GM18861 (cell line): ENCODE measurements around the gene RNF213.

Experiments
- ATAC-seq: cut with Tn5 transposase; IDR thresholded peaks from one replicate; pipeline ENCODE4 v1.9.1; 2021; ENCODE audit not compliant: unreplicated experiment

RNF213 gene

DNA sequence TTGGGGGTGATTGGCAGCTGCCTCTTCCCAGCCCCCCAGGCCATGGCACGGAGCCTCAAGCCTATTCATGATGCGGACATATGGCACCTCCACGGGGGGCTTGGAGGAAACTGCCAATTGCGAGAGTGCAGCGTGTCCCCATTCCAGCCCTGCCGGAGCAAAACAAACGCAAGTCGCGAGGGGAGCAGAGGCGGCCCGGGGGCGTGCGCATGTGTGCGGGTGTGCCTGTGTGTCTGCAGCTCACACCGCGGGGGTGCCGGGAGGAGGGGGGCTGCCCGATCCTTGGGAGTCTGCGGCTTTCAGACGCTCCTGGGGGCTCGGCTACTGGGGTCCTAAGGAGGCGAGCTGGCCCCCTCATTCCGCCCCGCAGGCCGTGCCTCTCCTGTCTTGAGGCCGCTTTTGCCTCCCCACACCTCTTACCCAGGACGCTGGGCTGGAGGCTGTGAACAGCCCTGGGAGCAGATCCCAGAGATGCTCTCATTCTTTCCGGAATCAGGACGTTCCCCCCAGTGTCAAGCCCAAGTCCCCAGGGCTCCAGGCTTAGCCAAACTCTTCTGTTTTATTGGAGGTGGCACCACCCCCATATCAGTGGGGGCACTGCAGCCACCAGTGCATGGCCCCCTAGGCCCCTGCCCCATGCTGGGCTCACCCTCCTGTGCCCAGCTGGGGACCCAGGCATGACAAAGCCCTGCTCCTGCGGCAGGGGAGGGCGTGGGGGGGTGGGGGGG, 183.4 kb downstream of the RNF213 start:
- ATAC-seq, result no peak

DNA sequence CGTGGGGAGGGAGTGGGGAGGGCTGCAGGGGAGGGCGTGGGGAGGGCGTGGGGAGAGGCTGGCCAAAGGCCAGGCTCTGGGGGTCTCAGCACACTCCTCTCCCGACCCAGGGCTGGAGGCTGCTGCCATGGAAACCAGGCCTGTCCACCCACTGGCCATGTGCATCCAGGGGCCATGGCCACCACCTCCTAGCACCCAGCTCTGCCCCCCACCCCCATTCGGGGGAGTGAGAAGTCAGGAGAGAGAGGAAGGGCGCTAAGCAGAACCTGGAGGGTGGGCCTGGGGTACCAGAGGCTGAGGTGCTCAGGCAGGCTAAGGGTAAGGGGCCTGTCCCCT, 184.0 kb downstream of the RNF213 start:
- no peak for ATAC-seq

DNA sequence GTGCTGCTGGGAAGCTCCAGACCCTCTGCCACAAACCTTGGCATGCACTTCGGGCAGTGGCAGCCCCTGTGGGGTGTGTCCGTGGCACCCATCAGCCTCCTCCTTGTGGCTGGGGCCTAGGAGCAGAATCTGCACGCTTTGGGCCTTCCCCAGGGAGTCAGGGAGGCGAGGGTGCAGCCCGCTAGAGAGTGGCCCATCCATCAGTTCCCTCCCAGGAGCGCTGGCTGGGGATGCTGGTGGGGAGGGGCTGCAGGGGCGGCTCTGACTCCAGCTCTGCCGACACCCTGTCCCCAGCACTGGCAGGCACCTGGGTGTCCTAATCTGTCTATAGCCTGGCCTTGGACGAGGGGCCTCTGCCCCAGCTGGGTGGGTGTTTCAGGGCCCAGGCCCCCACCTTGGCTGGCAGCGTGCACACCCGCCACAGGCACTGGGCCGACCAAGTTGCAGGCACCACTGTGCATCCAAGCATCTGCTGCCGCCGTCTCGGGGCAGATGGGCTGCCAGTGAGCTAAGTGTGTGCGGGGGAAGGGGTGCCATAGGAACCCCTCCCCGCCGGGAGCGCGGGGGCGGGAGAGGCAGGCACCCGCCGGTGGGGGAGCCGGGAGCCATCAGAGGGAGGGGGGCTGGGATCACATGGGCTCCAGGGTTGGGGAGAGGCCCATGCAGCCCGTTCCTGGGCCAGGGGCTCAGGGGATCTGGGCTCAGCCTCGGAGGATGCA, 184.5 kb downstream of the RNF213 start:
- no peak for ATAC-seq

DNA sequence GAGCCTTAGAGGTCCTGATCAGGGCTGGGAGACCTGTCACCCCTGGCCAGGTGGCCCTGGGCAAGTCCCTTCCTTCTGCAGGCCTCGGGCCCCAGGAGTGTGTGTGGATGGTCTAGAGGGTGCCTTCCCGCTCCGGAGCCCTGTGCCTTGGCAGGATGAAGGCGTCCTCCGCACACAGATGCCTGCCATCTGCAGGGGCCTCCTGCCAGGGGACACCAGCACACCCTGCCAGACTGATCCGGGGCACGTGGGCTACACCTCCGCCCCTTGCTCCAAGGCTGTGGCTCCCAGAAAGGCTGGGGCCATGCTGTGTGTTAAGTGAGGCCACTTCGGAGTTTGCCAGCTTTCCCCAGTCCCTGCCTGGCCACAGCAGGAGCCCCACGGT, 185.1 kb downstream of the RNF213 start:
- no peak for ATAC-seq

DNA sequence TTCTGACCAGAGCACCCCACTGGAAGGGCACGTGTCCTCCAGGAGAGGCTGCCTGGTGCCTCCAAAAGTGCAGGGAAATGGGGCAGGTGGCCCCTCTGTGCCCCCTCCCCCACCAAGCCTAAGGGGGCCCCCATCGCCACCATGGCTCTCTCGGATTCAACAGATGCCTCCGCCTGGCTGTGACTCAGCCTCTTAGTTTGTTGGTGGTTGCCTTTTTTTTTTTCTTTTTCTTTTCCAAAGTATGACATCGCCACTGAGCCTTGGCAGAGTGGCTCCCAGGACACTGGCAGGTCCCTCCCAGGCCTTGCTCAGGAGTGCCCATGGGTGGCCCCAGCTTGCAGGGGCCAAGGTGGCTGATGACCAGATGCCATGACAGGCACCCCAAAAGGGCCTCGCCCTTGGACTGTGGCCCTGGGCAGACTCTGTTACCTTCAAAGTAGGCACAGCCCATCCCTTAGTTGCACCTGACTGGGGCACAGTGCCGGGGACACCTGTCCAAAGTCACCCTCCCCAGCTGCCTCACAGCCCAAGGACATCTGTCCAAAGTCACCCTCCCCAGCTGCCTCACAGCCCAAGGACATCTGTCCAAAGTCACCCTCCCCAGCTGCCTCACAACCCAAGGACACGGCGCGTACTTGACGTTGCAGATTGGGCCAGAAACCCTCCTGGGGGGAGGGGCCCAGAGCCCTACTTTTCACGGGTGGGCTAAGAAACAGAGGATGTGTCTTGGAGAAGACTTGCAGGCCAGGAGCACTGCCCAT, 186.2 kb downstream of the RNF213 start:
- no peak for ATAC-seq

DNA sequence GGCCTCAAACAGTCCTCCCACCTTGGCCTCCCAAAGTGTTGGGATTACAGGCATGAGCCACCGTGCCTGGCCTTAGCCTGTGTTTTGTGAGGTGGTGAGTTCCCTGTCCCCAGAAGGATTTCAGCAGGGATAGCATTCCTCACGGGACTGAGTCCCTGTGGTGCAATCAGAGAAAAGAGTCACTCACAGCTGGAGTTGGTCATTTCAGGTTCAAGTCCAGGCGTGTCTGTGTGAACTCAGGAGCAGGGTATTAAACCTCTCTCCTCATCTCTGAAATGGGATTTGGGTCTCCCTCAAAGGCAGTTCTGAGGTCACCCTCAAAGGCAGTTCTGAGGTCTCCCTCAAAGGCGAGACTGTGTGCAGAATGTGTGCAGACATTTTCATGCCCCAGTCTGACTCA, 187.1 kb downstream of the RNF213 start:
- no peak for ATAC-seq
